Germinal center (tissue), 1 donor: ENCODE measurements around the gene TBC1D26.
"Not testable (repeated sequence)": the region's sequence is repeated elsewhere in the genome, so short reads cannot be mapped to it uniquely, and the experiment has no call there.

Source experiments
- DNase-seq: peaks from one replicate; pipeline ENCODE4 v3.0.0; 2012; ENCODE audit warnings: mixed read lengths, low spot score

The TBC1D26 gene

GRCh38 chr17:15731900-15732299 is at the start of gene TBC1D26:
TBC1D26 (plus strand) TSS chr17:15732283; CDS start chr17:15735349, 3,066 bp downstream.
- not testable (repeated sequence) for DNase-seq

GRCh38 chr17:15683135-15683534 is 48.9 kb upstream of the TBC1D26 start:
- not testable (repeated sequence) for DNase-seq

GRCh38 chr17:15683824-15684478 is 48.1 kb upstream of the TBC1D26 start, which contains the start of gene TRIM16:
TRIM16 (minus strand) TSS chr17:15684311; CDS start chr17:15651609, 32,702 bp downstream.
- DNase-seq = peak; percentile 50

GRCh38 chr17:15687494-15687893 is 44.6 kb upstream of the TBC1D26 start:
- not testable (repeated sequence) for DNase-seq

- not testable (repeated sequence) for DNase-seq
Observed at GRCh38 chr17:15698967-15699366, 33.1 kb upstream of the TBC1D26 start.

GRCh38 chr17:15699413-15699924 is 32.6 kb upstream of the TBC1D26 start, which contains the start of gene ZNF286A:
ZNF286A (plus strand) TSS chr17:15699752; CDS start chr17:15700330, 578 bp downstream.
- DNase-seq = peak; percentile 75

- DNase-seq = not testable (repeated sequence)
Observed at GRCh38 chr17:15699937-15700336, 32.1 kb upstream of the TBC1D26 start.

DNA sequence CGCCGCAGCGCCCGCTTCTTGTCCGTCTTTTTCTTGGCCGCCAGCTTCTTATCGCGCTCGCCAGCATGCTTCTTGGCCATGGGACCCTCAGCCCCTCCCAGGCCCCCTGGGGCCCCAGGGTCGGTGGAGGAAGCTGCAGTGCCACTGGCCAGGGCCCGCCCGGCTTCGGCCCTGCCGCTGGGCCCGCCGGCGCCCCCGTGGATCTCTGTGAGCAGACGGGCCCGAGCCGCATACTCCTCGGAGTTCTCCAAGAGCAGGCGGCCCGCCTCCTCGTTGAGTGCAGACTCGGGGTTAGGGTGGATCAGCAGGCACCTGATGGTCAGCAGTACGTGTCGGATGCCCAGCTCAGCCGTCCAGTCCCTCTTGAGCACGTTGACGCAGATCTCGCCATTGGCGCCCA is 27.8 kb upstream of the TBC1D26 start:
- not testable (repeated sequence) for DNase-seq

DNA sequence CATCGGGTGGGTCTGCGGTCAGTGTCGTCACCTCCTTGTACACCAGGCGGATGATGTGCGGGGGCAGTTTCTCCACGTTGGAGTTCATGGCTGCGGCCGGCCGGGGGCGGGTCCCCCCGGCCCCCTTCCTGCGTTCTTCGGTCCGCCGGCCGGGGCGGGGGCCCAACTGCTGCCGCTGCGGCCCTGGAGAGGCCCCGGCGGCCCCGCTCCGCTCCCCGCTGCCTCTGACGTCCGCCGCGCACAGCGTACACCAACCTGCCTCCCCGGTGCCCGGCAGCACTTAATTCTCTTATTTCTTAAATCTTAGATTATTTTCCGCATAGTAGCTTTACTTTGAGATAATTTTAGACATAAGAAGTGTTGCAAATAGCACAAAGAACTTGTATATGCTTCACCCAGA is 27.3 kb upstream of the TBC1D26 start:
- DNase-seq = not testable (repeated sequence)

GRCh38 chr17:15708879-15709278 is 23.2 kb upstream of the TBC1D26 start:
- not testable (repeated sequence) for DNase-seq

- not testable (repeated sequence) for DNase-seq
Observed at GRCh38 chr17:15716601-15717563, 15.2 kb upstream of the TBC1D26 start.

- DNase-seq = not testable (repeated sequence)
Observed at GRCh38 chr17:15730535-15730934, 1.5 kb upstream of the TBC1D26 start.

GRCh38 chr17:15733174-15733789 is 1.2 kb downstream of the TBC1D26 start:
- not testable (repeated sequence) for DNase-seq

DNA sequence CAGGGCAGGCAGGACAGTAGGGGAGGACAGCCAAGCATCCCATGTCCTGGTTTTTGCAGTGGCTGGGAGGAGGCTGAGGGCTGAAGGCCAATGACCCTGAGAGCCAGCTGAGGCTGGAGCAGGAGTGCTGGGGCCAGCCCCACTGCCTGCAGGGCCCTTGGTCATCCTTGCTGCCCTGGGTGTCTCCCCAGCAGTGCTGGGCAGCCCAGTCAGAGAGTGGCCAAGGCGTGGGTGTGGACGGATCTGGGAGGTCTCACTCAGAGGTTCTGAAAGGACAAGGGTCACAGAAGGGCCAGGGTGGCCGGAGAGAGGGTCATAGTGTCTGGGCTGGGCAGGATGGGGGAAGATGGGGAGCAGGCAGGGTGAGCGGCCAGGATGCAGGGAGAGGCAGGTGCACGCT is 4.5 kb downstream of the TBC1D26 start:
- not testable (repeated sequence) for DNase-seq

- DNase-seq = no peak
Observed at GRCh38 chr17:15738066-15738465, 6.0 kb downstream of the TBC1D26 start.

- not testable (repeated sequence) for DNase-seq
Observed at GRCh38 chr17:15739259-15739658, 7.2 kb downstream of the TBC1D26 start.

GRCh38 chr17:15740041-15740440 is 8.0 kb downstream of the TBC1D26 start:
- DNase-seq = not testable (repeated sequence)

- DNase-seq = no peak
Observed at GRCh38 chr17:15740570-15741120, 8.6 kb downstream of the TBC1D26 start.

DNA sequence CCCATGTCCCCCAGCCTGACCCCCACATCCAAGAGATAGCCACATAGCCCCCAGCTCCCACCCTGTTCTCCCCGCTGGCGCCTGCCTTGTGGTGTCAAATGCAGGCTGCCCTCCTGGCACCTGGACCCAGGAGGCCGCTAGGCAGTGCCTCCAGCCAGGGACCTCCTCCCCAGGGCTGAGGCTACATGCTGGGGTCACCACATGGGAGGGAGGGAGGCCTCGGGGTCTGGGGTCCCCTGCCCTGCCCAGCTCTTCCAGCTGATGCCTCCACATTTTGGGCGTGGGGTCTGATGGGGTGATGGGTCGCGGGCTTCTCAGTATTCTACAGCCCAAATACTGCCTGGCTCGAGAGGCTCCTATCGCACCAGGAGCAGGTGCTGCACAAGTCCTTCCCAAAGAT is 9.5 kb downstream of the TBC1D26 start:
- DNase-seq = no peak

DNA sequence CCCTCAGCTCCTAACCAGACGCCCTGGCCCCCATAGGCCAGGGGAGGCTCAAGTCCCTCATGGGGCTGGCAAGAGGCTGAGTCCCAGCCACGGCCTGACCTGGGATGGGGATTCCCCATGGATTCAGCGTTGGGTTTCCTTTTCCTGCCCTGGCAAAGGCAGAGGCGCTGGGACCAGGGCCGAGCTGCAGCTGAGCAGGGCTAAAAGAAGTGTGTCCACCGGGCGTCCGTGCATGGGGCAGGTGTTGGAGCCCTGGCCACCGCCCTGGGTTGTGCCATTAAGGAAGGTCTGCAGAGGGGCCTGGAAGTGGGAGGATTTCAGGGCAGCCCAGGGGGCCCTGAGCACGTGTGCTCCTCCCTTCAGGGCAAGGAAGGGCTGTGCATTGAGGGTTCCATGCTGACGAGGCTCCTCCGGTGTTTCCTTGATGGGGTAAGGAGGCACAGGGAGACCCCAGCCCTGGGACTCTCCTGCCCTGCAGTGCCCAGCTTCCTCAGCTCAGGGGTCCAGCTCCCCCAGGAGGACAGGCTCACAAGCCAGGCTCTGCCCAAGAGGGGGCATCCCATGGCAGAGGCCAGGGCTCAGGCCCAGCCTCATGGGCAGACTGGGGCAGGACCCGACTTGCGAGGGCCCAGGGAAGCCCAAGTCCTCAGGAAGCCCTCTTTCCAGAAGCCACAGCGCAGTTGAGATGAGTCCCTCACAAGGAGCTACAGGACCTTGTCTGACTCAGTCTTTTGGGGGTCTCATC is 10.1 kb downstream of the TBC1D26 start:
- DNase-seq = peak; percentile 1

GRCh38 chr17:15742921-15743320 is 10.8 kb downstream of the TBC1D26 start:
- peak; percentile 1 for DNase-seq
